ENCODE results near the gene TRPV5.

- no peak for TF ChIP-seq RAD21 (IDR thresholded peaks at IDR 0.05)
- TF ChIP-seq, protein P1, sequence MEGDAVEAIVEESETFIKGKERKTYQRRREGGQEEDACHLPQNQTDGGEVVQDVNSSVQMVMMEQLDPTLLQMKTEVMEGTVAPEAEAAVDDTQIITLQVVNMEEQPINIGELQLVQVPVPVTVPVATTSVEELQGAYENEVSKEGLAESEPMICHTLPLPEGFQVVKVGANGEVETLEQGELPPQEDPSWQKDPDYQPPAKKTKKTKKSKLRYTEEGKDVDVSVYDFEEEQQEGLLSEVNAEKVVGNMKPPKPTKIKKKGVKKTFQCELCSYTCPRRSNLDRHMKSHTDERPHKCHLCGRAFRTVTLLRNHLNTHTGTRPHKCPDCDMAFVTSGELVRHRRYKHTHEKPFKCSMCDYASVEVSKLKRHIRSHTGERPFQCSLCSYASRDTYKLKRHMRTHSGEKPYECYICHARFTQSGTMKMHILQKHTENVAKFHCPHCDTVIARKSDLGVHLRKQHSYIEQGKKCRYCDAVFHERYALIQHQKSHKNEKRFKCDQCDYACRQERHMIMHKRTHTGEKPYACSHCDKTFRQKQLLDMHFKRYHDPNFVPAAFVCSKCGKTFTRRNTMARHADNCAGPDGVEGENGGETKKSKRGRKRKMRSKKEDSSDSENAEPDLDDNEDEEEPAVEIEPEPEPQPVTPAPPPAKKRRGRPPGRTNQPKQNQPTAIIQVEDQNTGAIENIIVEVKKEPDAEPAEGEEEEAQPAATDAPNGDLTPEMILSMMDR (IDR thresholded peaks at IDR 0.05; ENCODE audit: low read depth, low read length, missing input control): no peak
- no peak for TF ChIP-seq REST (IDR thresholded peaks at IDR 0.05)
- TF ChIP-seq EGR1 (IDR thresholded peaks at IDR 0.05; ENCODE audit: low read depth in 2 of 2): no peak
- no peak for TF ChIP-seq TAF1 (conservative IDR thresholded peaks at IDR 0.05)
- TF ChIP-seq ATF3 (IDR thresholded peaks at IDR 0.05): no peak
- TF ChIP-seq GABPA (IDR thresholded peaks at IDR 0.05 in 1 of 2, conservative IDR thresholded peaks at IDR 0.05 in 1 of 2): no peak
- TF ChIP-seq YY1 (IDR thresholded peaks at IDR 0.05): no peak
- TF ChIP-seq, protein P2, sequence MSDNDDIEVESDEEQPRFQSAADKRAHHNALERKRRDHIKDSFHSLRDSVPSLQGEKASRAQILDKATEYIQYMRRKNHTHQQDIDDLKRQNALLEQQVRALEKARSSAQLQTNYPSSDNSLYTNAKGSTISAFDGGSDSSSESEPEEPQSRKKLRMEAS (IDR thresholded peaks at IDR 0.05): no peak
- no peak for TF ChIP-seq SP1 (IDR thresholded peaks at IDR 0.05)
- no peak for TF ChIP-seq HNF4G (IDR thresholded peaks at IDR 0.05)
These were observed 5.8 kb upstream of the TRPV5 start, which contains the start of gene LLCFC1 for GRCh38 chr7:142939226-142939910.

All from liver (tissue), 3 donors.